Measurements from ENCODE around the gene MAL.

MAL gene

GRCh38 chr2:94997981-94998930 is 27.3 kb upstream of the MAL start:
- no peak for DNase-seq

DNA sequence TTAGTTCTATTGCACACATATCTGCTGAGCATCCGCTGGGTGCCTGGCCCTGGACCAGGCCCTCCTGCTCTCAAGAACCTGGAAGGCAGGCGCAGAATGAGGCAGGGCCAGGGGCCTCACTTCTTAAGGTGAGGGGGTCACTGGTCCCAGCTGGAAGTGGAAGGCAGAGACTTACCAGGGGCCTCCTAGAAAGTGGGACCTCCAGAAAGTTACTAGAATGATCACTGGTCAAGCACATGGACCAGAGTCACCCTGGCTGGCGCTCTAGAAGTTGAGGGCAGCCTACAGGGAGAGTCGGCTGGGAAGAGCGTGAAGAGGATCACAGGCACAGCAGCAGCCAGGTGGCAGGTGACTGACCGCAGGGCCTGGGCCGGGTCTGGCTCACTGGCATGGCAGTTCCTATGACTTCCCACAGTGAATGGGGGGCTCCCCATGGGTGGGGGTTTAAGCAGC is 26.1 kb upstream of the MAL start:
- DNase-seq: no peak

DNA sequence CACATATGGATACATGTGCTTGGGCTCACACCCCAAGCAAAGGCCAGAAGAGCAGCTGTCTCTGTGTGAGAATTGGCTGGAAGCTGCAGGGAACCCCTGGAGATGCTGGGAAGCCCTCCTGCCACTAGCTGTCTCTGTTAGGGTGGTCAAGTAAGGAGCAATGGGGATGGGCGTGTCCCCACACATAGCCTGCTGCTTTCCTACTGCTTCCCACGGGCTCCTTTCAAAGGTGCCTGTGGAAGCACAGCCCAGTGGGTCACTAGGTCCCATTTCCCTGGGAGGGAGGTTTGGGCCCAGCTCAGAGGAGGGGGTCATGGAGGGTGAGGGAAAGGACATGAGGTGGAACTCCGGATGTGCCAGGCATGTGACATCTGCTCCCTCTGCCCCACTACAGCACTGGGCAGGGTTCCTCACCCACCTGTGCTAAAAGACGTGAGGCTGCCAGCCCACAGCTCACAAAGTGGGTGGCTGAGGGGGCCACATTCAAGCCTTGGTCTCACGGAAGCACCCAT is 24.4 kb upstream of the MAL start:
- no peak for DNase-seq

- no peak for DNase-seq
Measured at GRCh38 chr2:95001701-95002100, 23.8 kb upstream of the MAL start.

DNA sequence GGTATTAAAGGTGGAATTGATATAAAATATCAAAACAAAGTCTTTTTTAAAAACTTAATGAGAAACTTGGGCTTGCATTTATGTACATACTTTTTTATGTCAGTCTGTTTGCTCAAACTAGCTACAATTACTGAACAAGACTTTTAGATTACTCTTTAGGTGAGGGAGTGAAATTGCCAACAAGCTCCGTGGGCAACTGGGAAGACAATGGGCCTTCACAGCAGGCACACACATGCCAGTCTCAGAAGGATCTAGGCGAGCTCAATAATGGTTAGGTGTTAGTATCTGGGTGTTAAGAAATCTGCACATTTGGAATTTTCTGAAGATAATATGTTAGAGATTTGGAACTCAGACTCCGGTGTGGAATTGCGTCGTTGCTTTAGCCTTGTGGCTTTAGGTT is 23.0 kb upstream of the MAL start:
- DNase-seq: no peak

GRCh38 chr2:95004287-95004686 is 21.2 kb upstream of the MAL start:
- no peak for DNase-seq

GRCh38 chr2:95004711-95005110 is 20.8 kb upstream of the MAL start:
- DNase-seq: no peak

DNA sequence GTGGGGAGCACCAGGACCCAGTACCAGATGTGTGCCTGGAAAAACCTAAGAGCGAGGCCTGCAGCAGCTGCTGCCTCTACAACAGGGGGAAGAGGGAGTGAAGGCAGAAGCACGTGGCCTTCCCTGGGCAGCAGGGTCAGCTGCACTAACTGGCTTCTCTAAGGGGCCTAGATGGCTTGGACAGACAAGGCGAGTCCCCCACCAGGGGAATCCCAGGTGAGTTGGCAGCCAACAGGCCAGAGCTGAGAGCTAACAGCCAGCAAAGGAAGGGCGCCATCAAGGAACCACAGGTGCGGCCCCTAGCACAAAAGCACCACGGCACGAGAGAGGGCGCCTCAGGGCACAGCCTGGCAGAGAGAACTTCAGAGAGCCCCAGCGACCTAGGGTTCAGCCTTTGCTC is 19.8 kb upstream of the MAL start:
- DNase-seq: no peak

GRCh38 chr2:95006588-95006987 is 18.9 kb upstream of the MAL start:
- DNase-seq: no peak

DNA sequence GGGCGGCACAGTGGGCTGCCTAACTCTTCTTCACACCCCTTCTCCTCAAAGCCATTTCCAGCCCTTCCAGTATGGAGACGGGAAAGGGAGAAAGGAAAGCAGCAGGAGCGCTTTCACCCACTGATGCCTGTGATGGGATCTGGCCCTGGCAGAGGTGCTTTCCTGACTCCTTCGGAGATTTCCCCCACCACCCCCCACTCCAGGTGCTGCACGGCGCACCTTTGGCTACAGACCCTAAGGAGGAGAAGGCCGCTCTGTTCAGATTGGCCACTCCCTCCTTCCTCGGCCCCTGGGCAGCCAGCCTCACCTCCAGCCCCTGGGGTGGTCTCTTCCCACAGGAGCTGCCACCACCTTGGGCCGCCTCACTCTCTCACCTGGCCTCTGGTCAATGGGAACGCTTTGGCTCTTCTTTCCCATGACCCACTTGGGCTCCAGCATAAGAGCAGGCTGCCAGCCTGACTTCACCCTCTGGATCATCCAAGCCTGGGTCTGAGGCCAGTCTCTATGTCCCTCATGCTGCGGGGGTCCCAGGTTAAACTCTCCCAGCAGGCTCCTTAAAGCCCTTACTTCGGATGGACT is 18.4 kb upstream of the MAL start:
- DNase-seq: no peak

DNA sequence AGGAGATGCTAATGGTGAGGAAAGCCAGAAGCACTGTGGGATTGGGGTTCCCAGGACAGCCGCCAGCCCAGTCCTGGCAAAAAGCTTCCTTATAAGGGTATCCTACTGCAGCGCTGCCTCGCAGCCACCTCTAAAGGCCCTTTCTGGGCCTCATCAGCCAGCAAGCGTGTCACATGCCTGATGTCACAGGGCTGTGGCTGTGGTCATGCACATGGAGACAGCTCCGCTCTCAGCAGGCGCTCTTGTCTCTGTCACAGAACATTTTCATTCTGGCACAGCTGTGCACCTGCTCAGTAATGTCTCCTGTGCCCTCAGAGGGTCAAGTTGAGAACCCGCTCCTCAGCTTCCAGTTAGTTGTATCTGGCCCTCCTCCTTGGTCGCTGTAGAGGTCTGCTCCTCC is 17.7 kb upstream of the MAL start:
- DNase-seq: no peak

DNA sequence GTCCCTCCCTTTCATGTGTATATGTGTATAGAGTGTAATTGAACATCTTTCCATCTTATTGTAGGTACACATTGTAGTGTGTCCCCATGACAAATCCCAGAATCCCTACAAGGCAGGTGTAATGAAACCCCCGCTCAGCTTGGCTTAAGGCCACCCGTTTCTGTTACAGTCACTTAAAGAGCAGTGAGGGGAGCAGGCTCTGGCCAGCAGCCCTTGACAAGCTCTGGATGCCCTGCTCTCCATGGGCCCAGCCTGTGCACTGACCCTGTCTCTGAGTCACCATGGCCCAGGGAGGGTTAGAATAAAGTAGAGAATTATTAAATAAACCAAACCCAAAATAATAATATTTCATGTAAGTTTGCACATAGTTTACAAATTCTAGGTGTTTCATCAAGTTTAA is 17.2 kb upstream of the MAL start:
- DNase-seq: no peak

GRCh38 chr2:95008996-95009395 is 16.5 kb upstream of the MAL start:
- DNase-seq: no peak

- DNase-seq: no peak
Measured at GRCh38 chr2:95009412-95009811, 16.1 kb upstream of the MAL start.

- no peak for DNase-seq
Measured at GRCh38 chr2:95010126-95010525, 15.4 kb upstream of the MAL start.

DNA sequence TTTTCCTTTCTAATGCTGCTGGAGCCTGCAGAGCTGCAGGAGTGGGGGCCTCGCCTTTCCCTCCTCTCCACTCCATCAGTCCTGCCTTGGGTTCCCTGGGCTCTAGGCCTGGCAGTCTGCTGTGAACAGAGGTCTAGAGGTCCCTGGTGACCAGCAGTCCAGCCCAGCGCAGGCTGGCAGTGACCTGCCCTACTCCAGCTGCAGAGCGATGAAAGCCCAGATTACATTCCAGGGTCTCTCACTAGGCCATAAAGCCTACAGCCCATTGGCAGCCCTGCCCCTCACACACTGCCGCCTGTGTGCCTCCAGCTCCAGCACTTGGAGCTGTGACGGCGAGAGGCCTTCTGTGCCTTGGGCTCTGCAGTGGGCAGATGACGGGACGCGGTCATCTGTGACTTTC is 14.8 kb upstream of the MAL start:
- DNase-seq: no peak

DNA sequence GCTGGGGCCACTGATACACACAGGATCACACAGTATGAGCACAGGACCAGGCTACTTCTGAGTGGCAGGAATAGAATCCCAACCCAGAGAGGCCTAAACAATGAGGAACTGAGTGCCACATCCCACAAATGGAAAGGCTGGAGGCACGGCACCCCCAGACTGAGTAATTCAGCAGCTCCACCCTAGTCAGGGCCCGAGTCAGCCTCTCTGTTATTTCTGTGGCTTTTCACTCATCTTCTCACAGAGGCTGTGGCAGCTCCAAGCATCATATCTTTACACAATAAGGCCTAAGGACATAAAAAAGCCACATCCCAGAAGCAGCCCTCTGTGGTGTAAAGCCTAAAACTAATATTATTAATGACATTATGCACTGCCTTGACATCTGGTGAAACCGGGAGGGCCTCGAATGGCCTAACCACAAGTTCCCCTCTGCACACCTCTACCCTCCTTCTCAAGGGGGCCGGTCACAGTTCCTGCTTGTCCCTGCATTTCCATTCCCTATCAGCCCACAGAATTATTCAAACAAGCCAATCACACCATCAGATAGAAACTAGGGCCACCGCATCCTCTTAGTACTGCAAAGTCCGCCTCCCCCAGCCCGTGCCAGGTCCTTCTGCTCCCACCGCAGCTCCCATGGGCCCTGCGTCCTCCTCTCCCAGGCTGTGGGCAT is 12.5 kb upstream of the MAL start:
- no peak for DNase-seq

DNA sequence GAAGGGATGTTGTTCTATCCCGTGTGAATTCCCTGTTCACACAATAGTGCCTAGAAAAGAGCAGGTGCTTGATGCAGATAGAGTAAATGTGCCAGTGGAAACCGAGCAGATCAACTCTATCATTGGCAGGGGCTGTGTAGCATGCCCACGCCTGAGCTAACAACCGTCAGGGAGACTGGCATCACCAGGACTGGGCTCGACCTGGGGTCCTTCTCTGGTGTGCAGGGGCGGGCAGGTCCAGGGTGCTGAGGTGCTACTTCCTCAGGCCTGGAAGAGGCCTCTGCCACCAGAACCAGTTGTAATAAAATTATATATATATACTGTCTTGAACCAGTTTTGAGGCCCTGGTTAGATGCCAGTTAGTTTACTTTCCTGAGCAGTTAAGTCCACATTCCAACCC is 11.8 kb upstream of the MAL start:
- no peak for DNase-seq

- no peak for DNase-seq
Measured at GRCh38 chr2:95014126-95014708, 11.3 kb upstream of the MAL start.

DNA sequence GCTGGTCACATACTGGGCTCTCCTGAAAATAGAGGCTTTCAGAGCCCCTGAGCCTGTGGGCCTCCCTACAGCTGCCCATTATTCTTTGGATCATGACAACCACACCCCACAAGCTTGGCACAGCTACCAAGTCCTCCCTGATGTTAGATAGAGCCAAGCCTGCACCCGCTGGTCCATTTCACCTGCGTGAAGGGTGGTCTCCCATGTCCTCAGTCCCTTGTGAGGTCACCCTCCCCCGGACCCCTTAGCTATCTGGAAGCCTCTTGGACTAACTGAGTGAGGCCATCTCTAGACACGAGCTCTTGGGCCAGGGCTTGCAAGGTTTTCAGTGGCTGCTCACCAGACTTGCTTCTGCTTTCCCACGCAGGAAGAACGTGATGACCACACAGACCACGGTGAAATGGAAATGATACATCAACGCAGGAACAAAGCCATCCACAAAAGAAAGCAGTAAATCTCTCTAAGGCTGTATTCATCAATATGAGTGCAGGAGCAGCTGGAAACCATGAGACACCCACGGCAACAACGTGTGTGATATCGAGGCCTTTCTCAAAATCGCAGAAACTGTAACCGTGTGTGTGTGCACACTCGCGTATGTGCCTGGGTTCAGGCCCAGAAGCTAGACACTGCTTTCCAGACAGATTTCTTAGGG is 10.1 kb upstream of the MAL start:
- DNase-seq: no peak

DNA sequence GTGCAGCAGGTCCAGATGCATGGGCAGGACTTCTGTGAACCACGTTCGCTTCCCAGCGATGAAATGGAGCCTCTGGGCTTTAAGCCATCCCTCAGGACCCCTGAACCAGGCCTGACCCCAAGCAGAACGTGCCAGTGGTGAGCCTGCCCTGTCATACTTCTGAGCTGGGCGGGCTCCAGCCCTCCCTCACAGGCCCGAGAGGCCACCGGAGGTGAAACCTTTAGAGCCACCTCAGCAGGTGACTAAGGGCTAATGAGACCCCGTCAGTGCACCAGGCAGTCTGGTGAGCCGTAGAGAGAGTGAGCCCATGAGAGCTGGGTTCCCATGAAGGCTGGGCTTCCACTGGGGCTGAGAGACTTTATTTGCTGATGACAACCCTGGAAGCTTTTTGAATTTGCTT is 8.9 kb upstream of the MAL start:
- DNase-seq: no peak

DNA sequence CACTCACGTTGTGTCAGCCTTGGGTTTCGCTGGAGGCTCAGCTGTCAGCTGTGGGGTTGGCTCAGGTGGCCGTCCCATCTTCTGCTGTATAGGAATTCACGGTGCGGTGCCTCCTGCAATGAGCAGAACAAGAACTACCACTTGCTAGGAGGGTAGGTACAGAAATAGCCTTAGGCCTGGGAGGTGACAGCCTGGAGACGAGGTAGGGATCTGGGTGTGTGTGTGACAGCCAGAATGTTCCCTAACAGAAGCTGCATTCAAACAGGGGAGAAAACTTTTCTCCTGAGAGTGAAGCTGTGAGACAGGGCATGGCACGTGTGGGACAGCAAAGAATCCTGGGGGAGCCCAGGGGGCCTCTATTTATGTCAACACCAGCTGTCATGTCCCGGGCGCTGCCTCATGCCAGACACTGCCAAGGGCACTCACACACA is 8.4 kb upstream of the MAL start:
- no peak for DNase-seq

- DNase-seq: no peak
Measured at GRCh38 chr2:95017836-95018235, 7.7 kb upstream of the MAL start.
